Astrocyte of the cerebellum (primary cell): ENCODE measurements around the gene PTGIR.

ENCODE experiments used
- DNase-seq: peaks from one replicate; pipeline ENCODE4 v3.0.0-alpha.2; 2011; ENCODE audit warnings: low read depth
- H3K4me3 ChIP-seq: 2 replicates; pipeline ENCODE4 v1.5.1; 2011; ENCODE audit warnings: mild to moderate bottlenecking, low read depth, low read length, moderate library complexity
- CTCF ChIP-seq: IDR thresholded peaks from 2 replicates; pipeline ENCODE4 v1.5.1; 2012; ENCODE audit warnings: low read length, low read depth, moderate library complexity, mild to moderate bottlenecking; ENCODE audit errors: missing control alignments
- in situ Hi-C: cut with HindIII; loops from 2 replicates; pipeline ENCODE4 v1.10.0; 2017; ENCODE audit warnings: low sequenced_read_pairs

PTGIR gene

GRCh38 chr19:46616631-46617322 lies 8.1 kb downstream of the PTGIR start:
- no peak for DNase-seq
- TF ChIP-seq CTCF, result peak; percentile 32
- in situ Hi-C loops, result no loop called here
- H3K4me3 ChIP-seq, result no peak overlapping the region

- no peak overlapping the region for H3K4me3 ChIP-seq
- no peak for TF ChIP-seq CTCF
- in situ Hi-C loops, result no loop called here
- no peak for DNase-seq
Observed at GRCh38 chr19:46615966-46616365, 8.9 kb downstream of the PTGIR start.

DNA sequence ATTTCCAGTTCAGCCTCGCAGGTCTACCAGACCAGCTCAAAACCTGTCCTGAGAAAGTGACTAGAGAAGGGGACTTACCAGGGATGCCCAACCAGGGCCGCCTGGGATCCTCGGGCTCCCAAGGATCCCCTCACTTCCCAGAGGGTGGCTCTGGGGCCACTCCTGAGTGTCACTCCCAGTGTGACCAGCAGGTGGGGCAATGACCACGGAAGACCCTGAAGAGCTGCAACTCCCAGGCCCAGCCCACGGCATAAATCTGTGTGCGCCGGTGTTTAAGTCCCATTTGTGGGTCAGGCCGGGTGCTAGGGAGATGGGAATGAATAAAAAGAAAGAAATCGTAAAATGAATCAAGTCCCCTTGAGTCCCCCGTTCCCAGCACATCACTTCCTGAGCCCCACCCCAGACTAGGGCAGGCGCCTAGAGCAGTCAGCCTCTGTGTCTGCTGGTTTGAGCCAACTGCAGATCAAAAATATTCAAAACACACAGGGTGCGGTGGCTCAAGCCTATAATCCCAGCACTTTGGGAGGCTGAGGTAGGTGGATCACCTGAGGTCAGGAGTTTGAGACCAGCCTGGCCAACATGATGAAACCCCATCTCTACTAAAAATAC lies 10.7 kb downstream of the PTGIR start:
- peak; percentile 47 for DNase-seq
- in situ Hi-C loops, result no loop called here
- peak; percentile 88 for TF ChIP-seq CTCF
- H3K4me3 ChIP-seq, result no peak overlapping the region

- no peak for TF ChIP-seq CTCF
- H3K4me3 ChIP-seq, result no peak overlapping the region
- no peak for DNase-seq
- in situ Hi-C loops, result no loop called here
Observed at GRCh38 chr19:46613525-46613924, 11.4 kb downstream of the PTGIR start.

DNA sequence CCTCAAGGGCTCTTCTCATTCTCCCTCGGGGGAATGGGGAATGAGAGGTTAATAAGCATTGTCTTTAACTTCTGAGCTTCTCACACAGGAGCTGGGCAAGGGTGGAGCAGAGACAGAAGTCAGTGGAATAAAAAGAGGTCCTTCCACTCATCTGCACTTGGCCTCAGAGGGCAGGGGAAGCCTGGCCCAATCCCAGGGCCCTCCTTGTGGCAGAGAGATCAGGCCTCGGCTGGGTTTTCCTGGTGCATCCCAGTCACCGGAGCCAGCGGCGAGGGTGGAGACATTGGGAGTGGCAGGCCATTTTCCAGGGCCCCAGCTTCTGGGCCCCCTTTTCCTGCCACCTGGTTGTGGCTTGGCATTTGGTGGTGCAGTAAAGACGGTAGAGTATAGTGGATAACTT lies 13.1 kb downstream of the PTGIR start:
- in situ Hi-C loops, result no loop called here
- no peak for DNase-seq
- no peak for TF ChIP-seq CTCF
- no peak overlapping the region for H3K4me3 ChIP-seq

- DNase-seq, result peak; percentile 82
- in situ Hi-C loops, result no loop called here
- TF ChIP-seq CTCF, result no peak
- H3K4me3 ChIP-seq, result no peak overlapping the region
Observed at GRCh38 chr19:46610851-46611770, 13.8 kb downstream of the PTGIR start.
